Dendritic cell treated with granulocyte-macrophage colony-stimulating factor and Interleukin-4, amounts not matched to agents 40 ng/mL and 50 ng/mL, for 4 days (primary cell): ENCODE measurements around the gene IQSEC1.

ENCODE experiments used
- H3K27ac Mint-ChIP-seq: one replicate; pipeline ENCODE4 v1.8.0; 2022; ENCODE audit warnings: mild to moderate bottlenecking, mixed read lengths
- H3K27me3 Mint-ChIP-seq: one replicate; pipeline ENCODE4 v1.8.0; 2022; ENCODE audit warnings: mild to moderate bottlenecking, mixed read lengths
- H3K36me3 Mint-ChIP-seq: one replicate; pipeline ENCODE4 v1.8.0; 2022; ENCODE audit warnings: low read depth, mixed read lengths
- H3K4me1 Mint-ChIP-seq: one replicate; pipeline ENCODE4 v1.8.0; 2022; ENCODE audit warnings: low read depth, mixed read lengths
- H3K4me3 Mint-ChIP-seq: one replicate; pipeline ENCODE4 v1.8.0; 2022; ENCODE audit warnings: mild to moderate bottlenecking, moderate library complexity, mixed read lengths
- H3K9me3 Mint-ChIP-seq: one replicate; pipeline ENCODE4 v1.8.0; 2022; ENCODE audit warnings: mixed read lengths
- intact Hi-C: fragments of 100-400 bp; cut with micrococcal nuclease; formaldehyde crosslinking; loops from one replicate; pipeline ENCODE4 v1.15.0; 2022

The IQSEC1 gene

GRCh38 chr3:13073326-13074005, at the start of gene IQSEC1:
Gene IQSEC1 (minus strand): TSS chr3:13073429. CDS start chr3:13073014, 415 bp downstream.
- peaks cover 48% of the 10 kb centered on the region for H3K4me1 Mint-ChIP-seq
- H3K27me3 Mint-ChIP-seq: peaks cover 61% of the 10 kb centered on the region
- no peaks in the 10 kb centered on the region for H3K36me3 Mint-ChIP-seq
- H3K4me3 Mint-ChIP-seq: no peak within 1 kb of the TSS
- H3K27ac Mint-ChIP-seq: no peak within 1 kb of the TSS
- H3K9me3 Mint-ChIP-seq: peaks cover 8% of the 10 kb centered on the region
- intact Hi-C loops: no loop called here

GRCh38 chr3:13122081-13123012, 49.1 kb upstream of the IQSEC1 start:
- intact Hi-C loops: no loop called here
- Mint-ChIP-seq H3K27ac (no peak overlapping the region), H3K27me3 (peaks cover 7% of the 10 kb centered on the region), H3K36me3 (no peaks in the 10 kb centered on the region), H3K9me3 (no peaks in the 10 kb centered on the region), H3K4me1 (no peaks in the 10 kb centered on the region), H3K4me3 (no peak overlapping the region)

DNA sequence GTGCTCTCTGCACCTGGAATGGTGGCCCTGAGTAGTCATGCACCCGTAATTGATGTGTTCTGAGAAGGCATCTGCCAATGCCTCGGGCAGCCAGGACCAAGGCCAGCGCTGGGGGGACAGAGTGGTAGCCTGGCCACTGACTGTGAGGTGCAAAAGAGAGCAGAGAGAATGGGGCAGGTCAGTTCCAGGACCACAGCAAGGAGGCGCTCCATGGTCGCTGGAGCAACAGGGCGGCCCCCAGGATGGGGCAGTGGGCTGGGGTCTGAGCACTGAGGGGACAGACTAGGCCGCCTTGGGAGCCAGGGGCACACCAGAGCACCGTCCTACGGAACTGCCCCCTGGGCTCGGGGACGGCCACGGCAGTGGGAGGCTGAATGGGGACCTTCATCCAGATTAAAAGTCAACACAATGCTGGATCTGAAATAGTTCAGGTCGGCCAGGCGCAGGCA, 48.3 kb upstream of the IQSEC1 start:
- no peak overlapping the region for H3K27ac Mint-ChIP-seq
- no peak overlapping the region for H3K4me3 Mint-ChIP-seq
- H3K4me1 Mint-ChIP-seq: no peaks in the 10 kb centered on the region
- H3K36me3 Mint-ChIP-seq: no peaks in the 10 kb centered on the region
- H3K27me3 Mint-ChIP-seq: peaks cover 7% of the 10 kb centered on the region
- no peaks in the 10 kb centered on the region for H3K9me3 Mint-ChIP-seq
- intact Hi-C loops: no loop called here

GRCh38 chr3:13120928-13121552, 47.8 kb upstream of the IQSEC1 start:
- no peak overlapping the region for H3K27ac Mint-ChIP-seq
- peaks cover 9% of the 10 kb centered on the region for H3K27me3 Mint-ChIP-seq
- H3K9me3 Mint-ChIP-seq: no peaks in the 10 kb centered on the region
- no peaks in the 10 kb centered on the region for H3K4me1 Mint-ChIP-seq
- no peaks in the 10 kb centered on the region for H3K36me3 Mint-ChIP-seq
- intact Hi-C loops: no loop called here
- H3K4me3 Mint-ChIP-seq: no peak overlapping the region

GRCh38 chr3:13120289-13120927, 47.2 kb upstream of the IQSEC1 start:
- H3K4me3 Mint-ChIP-seq: no peak overlapping the region
- H3K4me1 Mint-ChIP-seq: no peaks in the 10 kb centered on the region
- H3K9me3 Mint-ChIP-seq: no peaks in the 10 kb centered on the region
- H3K36me3 Mint-ChIP-seq: no peaks in the 10 kb centered on the region
- no peak overlapping the region for H3K27ac Mint-ChIP-seq
- intact Hi-C loops: no loop called here
- peaks cover 10% of the 10 kb centered on the region for H3K27me3 Mint-ChIP-seq

- Mint-ChIP-seq H3K27me3 (peaks cover 16% of the 10 kb centered on the region), H3K27ac (no peak overlapping the region), H3K36me3 (no peaks in the 10 kb centered on the region), H3K9me3 (no peaks in the 10 kb centered on the region), H3K4me3 (no peak overlapping the region), H3K4me1 (no peaks in the 10 kb centered on the region)
- intact Hi-C loops: no loop called here
Measured at GRCh38 chr3:13119471-13120220, 46.4 kb upstream of the IQSEC1 start.

- Mint-ChIP-seq H3K4me1 (no peaks in the 10 kb centered on the region), H3K27me3 (peaks cover 22% of the 10 kb centered on the region), H3K27ac (no peak overlapping the region), H3K4me3 (no peak overlapping the region), H3K36me3 (no peaks in the 10 kb centered on the region), H3K9me3 (no peaks in the 10 kb centered on the region)
- intact Hi-C loops: no loop called here
Measured at GRCh38 chr3:13116426-13116825, 43.2 kb upstream of the IQSEC1 start.

DNA sequence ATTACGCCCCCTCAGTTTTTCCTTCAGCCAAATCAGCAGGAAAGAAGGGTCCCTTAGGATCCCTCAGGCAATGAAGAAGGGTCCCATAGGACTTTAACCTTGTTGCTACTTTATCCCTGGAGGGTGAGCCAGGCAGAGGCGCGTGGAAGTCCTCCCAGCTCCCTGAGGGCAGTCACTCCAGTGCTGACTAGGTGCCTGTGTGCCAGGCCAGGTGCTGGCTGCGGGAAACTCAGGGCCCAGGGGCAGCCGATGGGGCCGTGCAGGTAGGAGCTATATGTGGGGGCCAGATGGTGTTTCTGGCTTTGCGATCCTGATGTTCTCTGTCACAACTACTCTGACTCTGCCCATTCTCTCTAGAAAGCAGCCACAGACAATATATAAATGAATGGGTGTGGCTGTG, 42.8 kb upstream of the IQSEC1 start:
- Mint-ChIP-seq H3K4me3 (no peak overlapping the region), H3K36me3 (no peaks in the 10 kb centered on the region), H3K27me3 (peaks cover 27% of the 10 kb centered on the region), H3K9me3 (no peaks in the 10 kb centered on the region), H3K27ac (no peak overlapping the region), H3K4me1 (no peaks in the 10 kb centered on the region)
- intact Hi-C loops: no loop called here

GRCh38 chr3:13115576-13115910, 42.3 kb upstream of the IQSEC1 start:
- no peaks in the 10 kb centered on the region for H3K9me3 Mint-ChIP-seq
- peaks cover 4% of the 10 kb centered on the region for H3K4me1 Mint-ChIP-seq
- H3K36me3 Mint-ChIP-seq: no peaks in the 10 kb centered on the region
- intact Hi-C loops: no loop called here
- H3K4me3 Mint-ChIP-seq: no peak overlapping the region
- H3K27ac Mint-ChIP-seq: no peak overlapping the region
- peaks cover 31% of the 10 kb centered on the region for H3K27me3 Mint-ChIP-seq

DNA sequence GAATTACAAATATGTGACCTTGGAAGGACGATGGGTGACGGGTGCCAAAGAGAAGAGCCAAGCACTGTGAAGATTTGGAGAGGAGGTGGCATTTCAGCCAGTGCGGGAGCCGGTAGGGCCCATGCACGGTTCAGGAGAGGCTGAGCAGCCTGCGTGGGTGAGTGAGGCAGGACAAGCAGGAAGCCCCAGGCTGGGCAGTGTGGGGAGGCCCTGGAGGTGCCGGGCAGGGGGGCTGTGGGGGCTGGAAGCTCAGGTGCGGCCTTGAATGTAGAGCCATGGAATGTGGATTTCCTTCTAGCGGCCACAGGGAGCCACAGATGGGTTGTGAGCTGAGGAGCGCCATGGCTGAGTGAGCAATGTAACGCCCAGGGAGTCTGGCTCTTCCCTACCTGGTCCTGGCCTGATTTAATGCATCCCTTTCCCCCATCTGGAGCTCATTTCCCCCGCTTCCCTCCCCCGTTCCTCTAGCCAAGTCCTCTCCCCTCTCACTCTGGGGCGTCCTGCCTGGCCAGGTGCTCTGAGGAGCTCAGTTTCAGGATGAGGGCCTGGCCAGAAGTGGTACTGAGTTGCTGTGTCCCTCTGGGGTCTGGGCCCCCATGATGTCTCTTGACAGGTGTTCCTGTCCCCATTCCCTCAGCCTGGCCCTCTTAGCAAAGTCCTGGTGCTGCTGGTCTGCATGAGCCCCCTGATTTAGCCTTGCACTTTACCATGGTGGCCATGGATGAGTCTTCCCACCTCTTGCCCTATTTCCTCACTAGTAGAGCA, 41.8 kb upstream of the IQSEC1 start:
- peaks cover 5% of the 10 kb centered on the region for H3K4me1 Mint-ChIP-seq

DNA sequence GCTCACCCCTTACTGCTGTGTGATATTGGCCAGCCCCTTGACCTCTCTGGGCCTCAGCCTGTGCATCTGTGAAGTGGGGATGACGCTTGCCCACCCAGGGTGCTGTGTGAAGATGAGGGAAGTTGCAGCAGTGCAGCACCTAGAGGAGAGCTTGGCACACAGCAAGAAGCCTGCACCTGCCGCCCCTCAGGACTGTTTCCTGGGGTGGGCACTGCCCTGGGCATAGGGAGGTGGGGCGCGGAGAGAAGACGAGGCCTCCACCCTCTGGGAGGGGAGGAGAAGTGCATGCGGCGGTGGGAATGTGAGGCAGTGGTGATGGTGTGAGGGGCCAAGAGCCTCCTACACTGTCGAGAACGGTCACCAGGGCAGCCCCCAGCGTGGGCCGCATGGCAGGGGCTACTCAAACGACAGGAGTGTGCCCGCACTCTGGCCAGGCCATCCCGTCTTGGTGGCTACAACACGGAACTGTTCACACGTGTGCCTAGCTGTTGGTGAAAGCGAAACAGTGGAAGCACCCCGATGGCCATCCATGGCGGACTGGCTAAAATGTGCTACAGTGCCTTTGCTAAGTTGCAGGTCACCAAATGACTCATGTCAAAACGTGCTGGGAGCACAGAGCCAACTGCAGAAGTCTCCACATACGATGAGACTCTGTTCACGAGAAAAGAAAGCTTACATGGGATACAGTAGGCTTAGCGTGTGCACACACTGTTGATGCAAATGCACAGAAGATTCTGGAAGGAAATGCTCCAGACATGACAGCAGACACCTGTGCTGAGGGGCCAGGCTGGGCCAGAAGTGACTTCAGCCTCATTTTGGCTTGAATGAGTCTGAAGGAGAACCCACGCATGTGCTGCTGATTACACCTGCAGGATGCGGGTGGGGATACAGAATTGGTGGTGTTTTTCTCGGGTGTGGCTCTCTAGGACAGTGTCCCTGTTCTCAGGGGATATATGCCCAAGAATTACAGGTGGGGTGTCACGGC, 40.4 kb upstream of the IQSEC1 start:
- no peak overlapping the region for H3K27ac Mint-ChIP-seq
- intact Hi-C loops: no loop called here
- H3K4me1 Mint-ChIP-seq: peaks cover 5% of the 10 kb centered on the region
- H3K9me3 Mint-ChIP-seq: no peaks in the 10 kb centered on the region
- no peak overlapping the region for H3K4me3 Mint-ChIP-seq
- peaks cover 39% of the 10 kb centered on the region for H3K27me3 Mint-ChIP-seq
- H3K36me3 Mint-ChIP-seq: no peaks in the 10 kb centered on the region

More for the DNA sequence above, 41.8 kb upstream of the IQSEC1 start:
- intact Hi-C loops: no loop called here
- H3K9me3 Mint-ChIP-seq: no peaks in the 10 kb centered on the region
- H3K36me3 Mint-ChIP-seq: no peaks in the 10 kb centered on the region
- H3K4me3 Mint-ChIP-seq: no peak overlapping the region
- H3K27me3 Mint-ChIP-seq: peaks cover 37% of the 10 kb centered on the region
- H3K27ac Mint-ChIP-seq: no peak overlapping the region
